Measurements from ENCODE around the gene NFATC3. TPM values are rescaled to one million over a fixed set of nuclear protein-coding genes. Genes with fewer than 3 reads are reported as not detected.

Gene NFATC3
- total and polyA plus RNA-seq, 8 donors: 34.6 to 65.8 (median 39.9) TPM

- Histone ChIP-seq H3K27ac (no peak overlapping the region), H3K27me3 (peaks cover 0 to 16% of the 10 kb centered on the region in 2 donors), H3K4me3 (no peak overlapping the region), H3K9me3 (no peaks in the 10 kb centered on the region), H3K4me1 (peaks cover under 1 to 34% of the 10 kb centered on the region in 2 donors), H3K36me3 (peaks cover 0 to 51% of the 10 kb centered on the region in 2 donors)
- intact Hi-C loops (cut with DNase I): no loop called here
- no peak for ATAC-seq
- no peak for TF ChIP-seq CTCF (IDR thresholded peaks at IDR 0.05)
- DNase-seq: peak in 1 of 4 donors; percentile 33
These were observed 146.4 kb downstream of the NFATC3 start for GRCh38 chr16:68231384-68232136.

- Histone ChIP-seq H3K9me3 (no peaks in the 10 kb centered on the region), H3K27me3 (peaks cover 0 to 24% of the 10 kb centered on the region in 2 donors), H3K4me1 (peaks cover 5 to 41% of the 10 kb centered on the region in 2 donors), H3K27ac (no peak overlapping the region), H3K36me3 (peaks cover 0 to 46% of the 10 kb centered on the region in 2 donors), H3K4me3 (no peak overlapping the region)
- ATAC-seq (no peak), DNase-seq (peak in 1 of 4 donors; percentile 32)
- intact Hi-C loops (cut with DNase I): no loop called here
- no peak for TF ChIP-seq CTCF (IDR thresholded peaks at IDR 0.05)
These were observed 147.2 kb downstream of the NFATC3 start for GRCh38 chr16:68232335-68232734.

- H3K4me1 ChIP-seq: peaks cover 5 to 44% of the 10 kb centered on the region in 2 donors
- H3K27me3 ChIP-seq: peaks cover 0 to 24% of the 10 kb centered on the region in 2 donors
- H3K36me3 ChIP-seq: peaks cover 0 to 40% of the 10 kb centered on the region in 2 donors
- TF ChIP-seq CTCF (IDR thresholded peaks at IDR 0.05): no peak
- H3K27ac ChIP-seq: no peak overlapping the region
- intact Hi-C loops (cut with DNase I): no loop called here
- peak in 1 of 4 donors; percentile 6 for DNase-seq
- H3K9me3 ChIP-seq: no peaks in the 10 kb centered on the region
- ATAC-seq: no peak
- peak overlapping the region in 1 of 2 donors; percentile 59 for H3K4me3 ChIP-seq
These were observed 148.1 kb downstream of the NFATC3 start for GRCh38 chr16:68233085-68233834.

- Histone ChIP-seq H3K27me3 (peaks cover 0 to 24% of the 10 kb centered on the region in 2 donors), H3K4me3 (peak overlapping the region in 1 of 2 donors; percentile 59), H3K9me3 (no peaks in the 10 kb centered on the region), H3K27ac (no peak overlapping the region), H3K4me1 (peaks cover 5 to 48% of the 10 kb centered on the region in 2 donors), H3K36me3 (peaks cover 0 to 34% of the 10 kb centered on the region in 2 donors)
- ATAC-seq (no peak), DNase-seq (no peak)
- no peak for TF ChIP-seq CTCF (IDR thresholded peaks at IDR 0.05)
- intact Hi-C loops (cut with DNase I): no loop called here
These were observed 148.6 kb downstream of the NFATC3 start for GRCh38 chr16:68233835-68234187.

Data from left lung (tissue), 10 donors.